Liver (tissue), 3 donors: ENCODE measurements around the gene MAGEA4.

Source experiments
- GABPA ChIP-seq, 2 donors: IDR thresholded peaks in 1 of 2; conservative IDR thresholded peaks in 1 of 2; 2 replicates each; pipeline ENCODE4 v1.6.1; 2016; ENCODE audit warnings: antibody characterized with exemption in 2 of 2, mild to moderate bottlenecking in 1 of 2, moderate library complexity in 1 of 2
- RAD21 ChIP-seq, 2 donors: IDR thresholded peaks; 2 replicates each; pipeline ENCODE4 v1.6.1; 2016; ENCODE audit warnings: antibody characterized with exemption in 2 of 2, mild to moderate bottlenecking in 2 of 2
- TAF1 ChIP-seq: conservative IDR thresholded peaks from 2 replicates; pipeline ENCODE4 v1.6.1; 2016; ENCODE audit warnings: antibody characterized with exemption, mild to moderate bottlenecking
- YY1 ChIP-seq: IDR thresholded peaks from 2 replicates; pipeline ENCODE4 v1.6.1; 2016; ENCODE audit warnings: antibody characterized with exemption, mild to moderate bottlenecking
- TF ChIP-seq, protein P1 (sequence below): fragments of 150-350 bp; IDR thresholded peaks from 2 replicates; pipeline ENCODE4 v1.5.1; 2017; ENCODE audit warnings: improper control_type of control experiment, low read depth, low read length; ENCODE audit not compliant: missing input control
- TF ChIP-seq, protein P2 (sequence below): IDR thresholded peaks from 2 replicates; pipeline ENCODE4 v1.6.1; 2016; ENCODE audit warnings: antibody characterized with exemption
- donor health status: healthy.
- donor health status: healthy.

DNA sequence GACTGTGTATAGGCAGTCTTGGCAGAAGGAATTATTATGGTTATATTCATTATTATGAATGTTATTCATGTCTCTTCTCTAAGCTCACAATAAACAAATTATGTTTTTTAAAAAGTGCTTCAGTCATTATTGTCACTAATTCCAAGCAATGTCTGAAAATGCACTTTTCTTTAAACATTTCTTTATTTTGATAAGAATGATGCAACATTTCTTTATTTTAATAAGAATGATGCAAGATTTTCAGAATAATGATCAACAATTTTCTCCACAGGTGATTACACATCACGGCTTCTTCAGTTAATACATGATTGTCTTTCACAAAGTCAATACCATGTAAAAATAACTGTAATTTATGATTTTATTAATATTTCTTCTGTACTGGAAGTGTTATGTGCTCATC lies 22.7 kb downstream of the MAGEA4 start:
- TF ChIP-seq RAD21 (IDR thresholded peaks at IDR 0.05) (no peak), GABPA (IDR thresholded peaks at IDR 0.05 in 1 of 2, conservative IDR thresholded peaks at IDR 0.05 in 1 of 2) (no peak), TAF1 (no peak), YY1 (no peak)
- TF ChIP-seq, protein P1, sequence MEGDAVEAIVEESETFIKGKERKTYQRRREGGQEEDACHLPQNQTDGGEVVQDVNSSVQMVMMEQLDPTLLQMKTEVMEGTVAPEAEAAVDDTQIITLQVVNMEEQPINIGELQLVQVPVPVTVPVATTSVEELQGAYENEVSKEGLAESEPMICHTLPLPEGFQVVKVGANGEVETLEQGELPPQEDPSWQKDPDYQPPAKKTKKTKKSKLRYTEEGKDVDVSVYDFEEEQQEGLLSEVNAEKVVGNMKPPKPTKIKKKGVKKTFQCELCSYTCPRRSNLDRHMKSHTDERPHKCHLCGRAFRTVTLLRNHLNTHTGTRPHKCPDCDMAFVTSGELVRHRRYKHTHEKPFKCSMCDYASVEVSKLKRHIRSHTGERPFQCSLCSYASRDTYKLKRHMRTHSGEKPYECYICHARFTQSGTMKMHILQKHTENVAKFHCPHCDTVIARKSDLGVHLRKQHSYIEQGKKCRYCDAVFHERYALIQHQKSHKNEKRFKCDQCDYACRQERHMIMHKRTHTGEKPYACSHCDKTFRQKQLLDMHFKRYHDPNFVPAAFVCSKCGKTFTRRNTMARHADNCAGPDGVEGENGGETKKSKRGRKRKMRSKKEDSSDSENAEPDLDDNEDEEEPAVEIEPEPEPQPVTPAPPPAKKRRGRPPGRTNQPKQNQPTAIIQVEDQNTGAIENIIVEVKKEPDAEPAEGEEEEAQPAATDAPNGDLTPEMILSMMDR = no peak
- TF ChIP-seq, protein P2, sequence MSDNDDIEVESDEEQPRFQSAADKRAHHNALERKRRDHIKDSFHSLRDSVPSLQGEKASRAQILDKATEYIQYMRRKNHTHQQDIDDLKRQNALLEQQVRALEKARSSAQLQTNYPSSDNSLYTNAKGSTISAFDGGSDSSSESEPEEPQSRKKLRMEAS = no peak
